IPS-15b (cell line): ENCODE data around the gene FILIP1L.

Experiments
- H3K27me3 ChIP-seq: one replicate; pipeline ENCODE4 v1.6.1; 2013; ENCODE audit warnings: low read length; ENCODE audit not compliant: control insufficient read depth, insufficient read depth
- H3K36me3 ChIP-seq: one replicate; pipeline ENCODE4 v1.6.1; 2013; ENCODE audit warnings: low read length; ENCODE audit not compliant: control insufficient read depth, insufficient read depth
- H3K4me1 ChIP-seq: one replicate; pipeline ENCODE4 v1.6.1; 2013; ENCODE audit warnings: mild to moderate bottlenecking, low read length; ENCODE audit not compliant: control insufficient read depth, insufficient read depth
- H3K4me3 ChIP-seq: one replicate; pipeline ENCODE4 v1.5.1; 2013; ENCODE audit warnings: low read depth, low read length
- H3K9ac ChIP-seq: one replicate; pipeline ENCODE4 v1.6.1; 2013; ENCODE audit warnings: low read depth, mild to moderate bottlenecking, low read length
- H3K9me3 ChIP-seq: one replicate; pipeline ENCODE4 v1.6.1; 2013; ENCODE audit warnings: mild to moderate bottlenecking, low read length; ENCODE audit not compliant: control insufficient read depth, insufficient read depth

The FILIP1L gene

GRCh38 chr3:99869621-99870020, 244.7 kb downstream of the FILIP1L start:
- Histone ChIP-seq H3K9me3 (no peaks in the 10 kb centered on the region), H3K4me3 (no peak overlapping the region), H3K9ac (no peak overlapping the region), H3K27me3 (peaks cover 88% of the 10 kb centered on the region), H3K4me1 (peaks cover 5% of the 10 kb centered on the region), H3K36me3 (no peaks in the 10 kb centered on the region)

DNA sequence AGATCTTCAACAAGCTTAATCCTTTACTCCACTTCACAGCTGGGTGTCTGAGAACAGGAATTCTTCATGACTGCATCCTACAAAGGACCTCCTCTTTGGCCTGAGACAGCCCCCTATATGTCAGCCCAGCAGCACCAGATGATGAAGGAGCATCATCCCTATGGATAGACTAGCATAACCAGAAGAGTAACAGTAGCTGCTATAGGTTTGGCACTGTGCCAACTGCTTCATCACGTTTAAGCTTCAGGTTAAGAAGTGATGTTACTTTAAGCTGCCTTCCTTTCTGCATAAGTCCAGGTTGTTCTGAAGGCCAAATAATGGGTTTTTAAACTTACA, 246.0 kb downstream of the FILIP1L start:
- Histone ChIP-seq H3K4me1 (peaks cover 5% of the 10 kb centered on the region), H3K27me3 (peaks cover 74% of the 10 kb centered on the region), H3K4me3 (no peak overlapping the region), H3K9me3 (no peaks in the 10 kb centered on the region), H3K36me3 (no peaks in the 10 kb centered on the region), H3K9ac (no peak overlapping the region)

DNA sequence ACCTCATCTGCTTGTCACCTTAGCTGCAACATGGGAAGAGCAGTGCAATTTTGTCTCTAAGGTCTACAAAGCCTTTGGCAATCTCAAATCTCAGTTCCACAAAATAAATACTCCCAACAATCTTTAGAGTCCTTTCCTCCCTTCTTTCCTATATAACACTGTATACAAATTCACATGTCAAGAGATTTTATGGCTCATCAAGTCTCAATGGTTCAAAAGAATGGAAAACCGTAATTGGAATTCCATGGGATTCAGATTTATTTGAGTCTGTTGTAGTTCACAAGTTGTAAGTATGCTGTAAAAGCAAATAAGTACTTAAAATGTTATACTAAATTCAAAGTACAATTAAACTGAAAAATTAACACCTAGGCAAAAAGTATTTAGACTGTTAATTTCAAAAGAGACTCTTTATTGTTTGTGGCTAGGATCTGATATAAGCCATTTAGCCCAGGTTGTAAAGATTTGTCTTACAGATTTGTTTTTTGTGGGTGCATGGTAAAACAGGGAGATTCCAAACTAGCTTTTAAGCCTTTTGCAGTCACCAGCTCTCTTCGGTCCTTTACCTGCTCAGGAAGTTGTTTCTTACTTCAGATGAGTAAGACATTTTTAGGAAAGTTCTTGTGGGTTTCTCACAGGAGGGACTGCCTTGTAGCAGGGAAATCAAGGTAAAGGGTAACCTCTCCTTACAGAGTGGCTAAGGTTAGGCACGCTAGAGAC, 246.5 kb downstream of the FILIP1L start:
- Histone ChIP-seq H3K4me3 (no peak overlapping the region), H3K36me3 (no peaks in the 10 kb centered on the region), H3K27me3 (peaks cover 69% of the 10 kb centered on the region), H3K9me3 (no peaks in the 10 kb centered on the region), H3K4me1 (peaks cover 5% of the 10 kb centered on the region), H3K9ac (no peak overlapping the region)

- Histone ChIP-seq H3K9ac (no peak overlapping the region), H3K4me1 (peaks cover 5% of the 10 kb centered on the region), H3K27me3 (peaks cover 56% of the 10 kb centered on the region), H3K4me3 (no peak overlapping the region), H3K9me3 (no peaks in the 10 kb centered on the region), H3K36me3 (no peaks in the 10 kb centered on the region)
Measured at GRCh38 chr3:99866261-99866761, 248.0 kb downstream of the FILIP1L start.

DNA sequence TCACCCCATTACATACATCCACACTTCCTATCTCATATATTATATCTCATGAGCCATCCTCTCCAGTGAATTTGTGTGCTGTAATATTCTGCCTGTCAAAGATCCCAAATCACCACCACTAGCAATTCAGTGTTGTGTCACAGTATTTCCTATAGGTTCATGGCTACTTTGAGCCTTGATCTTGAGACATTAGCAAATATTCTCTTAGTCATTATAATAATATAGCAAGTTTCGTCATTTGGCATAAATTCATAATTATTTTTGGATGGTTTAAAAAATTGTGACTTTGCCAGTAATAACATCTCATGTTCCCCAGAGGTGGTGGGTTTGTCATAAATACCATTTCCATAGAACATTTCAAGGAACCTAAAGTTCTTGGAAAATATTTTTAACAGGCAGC, 249.0 kb downstream of the FILIP1L start:
- Histone ChIP-seq H3K36me3 (no peaks in the 10 kb centered on the region), H3K4me1 (peaks cover 2% of the 10 kb centered on the region)

GRCh38 chr3:99864289-99864688, 250.0 kb downstream of the FILIP1L start:
- Histone ChIP-seq H3K4me3 (no peak overlapping the region), H3K36me3 (no peaks in the 10 kb centered on the region), H3K9ac (no peak overlapping the region), H3K4me1 (peaks cover 2% of the 10 kb centered on the region), H3K27me3 (peaks cover 35% of the 10 kb centered on the region), H3K9me3 (no peaks in the 10 kb centered on the region)

More for the DNA sequence above, 249.0 kb downstream of the FILIP1L start:
- peaks cover 46% of the 10 kb centered on the region for H3K27me3 ChIP-seq
- H3K9ac ChIP-seq = no peak overlapping the region
- H3K9me3 ChIP-seq = no peaks in the 10 kb centered on the region
- no peak overlapping the region for H3K4me3 ChIP-seq

DNA sequence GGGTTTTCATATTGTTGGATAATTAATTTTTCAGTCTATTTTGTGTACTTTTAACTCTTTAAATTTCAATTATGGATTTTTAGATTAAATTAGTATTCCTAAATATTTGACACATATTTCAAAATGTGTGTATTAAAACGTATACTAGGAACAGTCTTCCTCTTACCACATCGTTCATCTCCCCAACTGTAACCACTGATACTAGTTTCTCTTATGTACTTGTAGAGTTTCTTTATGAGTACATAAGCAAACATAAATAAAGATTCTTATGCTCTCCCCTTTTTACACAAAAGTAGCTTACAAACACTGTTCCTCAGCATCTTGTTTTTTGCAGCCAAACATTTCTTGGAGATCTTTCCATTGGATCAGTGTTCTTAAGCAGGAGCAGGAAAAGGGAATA, 250.7 kb downstream of the FILIP1L start:
- Histone ChIP-seq H3K9ac (no peak overlapping the region), H3K9me3 (no peaks in the 10 kb centered on the region), H3K4me1 (peaks cover 2% of the 10 kb centered on the region), H3K36me3 (no peaks in the 10 kb centered on the region), H3K27me3 (peaks cover 28% of the 10 kb centered on the region), H3K4me3 (no peak overlapping the region)

DNA sequence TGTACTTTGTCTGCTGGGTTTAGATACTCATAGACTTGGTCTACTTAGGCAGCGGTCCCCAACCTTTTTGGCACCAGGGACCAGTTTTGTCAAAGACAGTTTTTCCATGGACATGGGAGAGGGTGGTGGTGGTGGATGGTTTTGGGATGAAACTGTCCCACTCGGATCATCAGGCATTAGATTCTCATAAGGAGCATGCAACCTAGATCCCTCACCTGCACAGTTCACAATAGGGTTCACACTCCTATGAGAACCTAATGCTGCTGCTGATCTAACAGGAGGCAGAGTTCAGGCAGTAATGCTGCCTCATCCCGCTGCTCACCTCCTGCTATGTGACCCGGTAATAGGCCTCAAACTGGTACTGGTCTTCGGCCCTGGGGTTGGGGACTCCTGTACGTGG, 251.3 kb downstream of the FILIP1L start:
- Histone ChIP-seq H3K27me3 (peaks cover 23% of the 10 kb centered on the region), H3K9me3 (no peaks in the 10 kb centered on the region), H3K9ac (no peak overlapping the region), H3K4me1 (no peaks in the 10 kb centered on the region), H3K36me3 (no peaks in the 10 kb centered on the region), H3K4me3 (no peak overlapping the region)

GRCh38 chr3:99862208-99862607, 252.1 kb downstream of the FILIP1L start:
- Histone ChIP-seq H3K27me3 (peaks cover 15% of the 10 kb centered on the region), H3K9ac (no peak overlapping the region), H3K36me3 (no peaks in the 10 kb centered on the region), H3K4me1 (no peaks in the 10 kb centered on the region), H3K4me3 (no peak overlapping the region), H3K9me3 (no peaks in the 10 kb centered on the region)

- Histone ChIP-seq H3K36me3 (no peaks in the 10 kb centered on the region), H3K4me3 (no peak overlapping the region), H3K27me3 (peaks cover 5% of the 10 kb centered on the region), H3K9ac (no peak overlapping the region), H3K4me1 (no peaks in the 10 kb centered on the region), H3K9me3 (no peaks in the 10 kb centered on the region)
Measured at GRCh38 chr3:99861216-99861615, 253.1 kb downstream of the FILIP1L start.

GRCh38 chr3:99859825-99860224, 254.5 kb downstream of the FILIP1L start:
- Histone ChIP-seq H3K36me3 (no peaks in the 10 kb centered on the region), H3K9me3 (no peaks in the 10 kb centered on the region), H3K9ac (no peak overlapping the region), H3K27me3 (no peaks in the 10 kb centered on the region), H3K4me1 (peaks cover 3% of the 10 kb centered on the region), H3K4me3 (no peak overlapping the region)

- peaks cover 5% of the 10 kb centered on the region for H3K4me1 ChIP-seq
- no peaks in the 10 kb centered on the region for H3K36me3 ChIP-seq
- no peaks in the 10 kb centered on the region for H3K27me3 ChIP-seq
- no peak overlapping the region for H3K4me3 ChIP-seq
- H3K9ac ChIP-seq = no peak overlapping the region
- H3K9me3 ChIP-seq = no peaks in the 10 kb centered on the region
Measured at GRCh38 chr3:99858469-99858868, 255.8 kb downstream of the FILIP1L start.
